HepG2 (cell line): ENCODE results near the gene PCDHGB2. TPM values are rescaled to one million over a fixed set of nuclear protein-coding genes. Genes with fewer than 3 reads are reported as not detected.
A peak's percentile ranks its signal among the peaks of the same experiment; 100 is the strongest.

Source experiments
- ASH2L ChIP-seq: fragments of 300-600, 200-600 bp; sonication (generic); IDR thresholded peaks from 2 replicates; pipeline ENCODE4 v1.7.0; 2017; ENCODE audit warnings: low read depth, mild to moderate bottlenecking, moderate library complexity, mixed read lengths, low read length; ENCODE audit not compliant: insufficient read length
- BATF2 ChIP-seq: sonication (generic); formaldehyde crosslinking; IDR thresholded peaks from 2 replicates; pipeline ENCODE4 v1.8.0; 2022; ENCODE audit warnings: mild to moderate bottlenecking, missing genetic modification reagents, moderate library complexity
- BRD4 ChIP-seq: sonication (generic); formaldehyde crosslinking; IDR thresholded peaks from 2 replicates; pipeline ENCODE4 v1.4.0; 2020; ENCODE audit warnings: missing genetic modification reagents
- CENPBD1 ChIP-seq: sonication (generic); formaldehyde crosslinking; IDR thresholded peaks from 2 replicates; pipeline ENCODE4 v1.8.0; 2022; ENCODE audit warnings: missing genetic modification reagents, low read depth, mild to moderate bottlenecking, borderline replicate concordance
- CREBL2 ChIP-seq: sonication (generic); formaldehyde crosslinking; IDR thresholded peaks from 2 replicates; pipeline ENCODE4 v1.8.1; 2023; ENCODE audit warnings: missing genetic modification reagents, mild to moderate bottlenecking, borderline replicate concordance
- ELK4 ChIP-seq: sonication (generic); formaldehyde crosslinking; IDR thresholded peaks from 2 replicates; pipeline ENCODE4 v1.9.0; 2021; ENCODE audit warnings: missing genetic modification reagents, borderline replicate concordance
- FOXP1 ChIP-seq, 2 experiments: fragments of 450-650 bp in 1 of 2; IDR thresholded peaks; 2 replicates each; pipeline ENCODE4 v1.6.1; 2017 to 2018; ENCODE audit warnings: antibody characterized with exemption in 1 of 2
- NR0B2 ChIP-seq: sonication (generic); formaldehyde crosslinking; IDR thresholded peaks from 2 replicates; pipeline ENCODE4 v1.4.0; 2020; ENCODE audit warnings: mild to moderate bottlenecking, missing genetic modification reagents
- PBX3 ChIP-seq: sonication (generic); formaldehyde crosslinking; IDR thresholded peaks from 2 replicates; pipeline ENCODE4 v1.8.1; 2023; ENCODE audit warnings: missing genetic modification reagents, inconsistent platforms, borderline replicate concordance
- SOX5 ChIP-seq: IDR thresholded peaks from 2 replicates; pipeline ENCODE4 v1.6.1; 2016; ENCODE audit warnings: borderline replicate concordance
- TSC22D2 ChIP-seq: sonication (generic); formaldehyde crosslinking; IDR thresholded peaks from 2 replicates; pipeline ENCODE4 v1.5.1; 2020; ENCODE audit warnings: missing genetic modification reagents, mild to moderate bottlenecking, borderline replicate concordance
- USF2 ChIP-seq, 2 experiments: sonication (generic) in 1 of 2; formaldehyde crosslinking in 1 of 2; IDR thresholded peaks; 2 replicates each; pipeline versions ENCODE4 v1.5.1 to v1.6.1; 2011 to 2020; ENCODE audit warnings: borderline replicate concordance in 1 of 2, low read depth in 1 of 2, low read length in 1 of 2, mild to moderate bottlenecking in 1 of 2, missing genetic modification reagents in 1 of 2, moderate library complexity in 1 of 2
- ZBTB14 ChIP-seq: sonication (generic); formaldehyde crosslinking; IDR thresholded peaks from 2 replicates; pipeline ENCODE4 v1.4.0; 2020; ENCODE audit warnings: missing genetic modification reagents
- ZNF12 ChIP-seq: sonication (generic); formaldehyde crosslinking; IDR thresholded peaks from 2 replicates; pipeline ENCODE4 v1.5.0; 2020; ENCODE audit warnings: missing genetic modification reagents
- ZNF431 ChIP-seq: sonication (generic); formaldehyde crosslinking; IDR thresholded peaks from 2 replicates; pipeline ENCODE4 v1.9.0; 2022; ENCODE audit warnings: missing genetic modification reagents, low read depth, mild to moderate bottlenecking, borderline replicate concordance
- ZNF670 ChIP-seq: sonication (generic); formaldehyde crosslinking; IDR thresholded peaks from 2 replicates; pipeline ENCODE4 v1.8.0; 2022; ENCODE audit warnings: mild to moderate bottlenecking, missing genetic modification reagents, borderline replicate concordance
- ZZZ3 ChIP-seq: sonication (generic); formaldehyde crosslinking; IDR thresholded peaks from 2 replicates; pipeline ENCODE4 v1.4.0; 2020; ENCODE audit warnings: missing genetic modification reagents, mild to moderate bottlenecking, borderline replicate concordance
- polyA plus RNA-seq, 8 experiments: library from polyadenylated mRNA; depleted of rRNA in 3 of 8; stranded (reverse) in 7 of 8; unstranded in 1 of 8; fragments of >200 nt; fragmentation: Illumina TruSeq in 4 of 8; extraction: Trizol in 4 of 8; gene quantifications; 2 replicates each; pipeline versions ENCODE4 v1.2.1 to v1.2.3, GENCODE V29; 2011 to 2016; ENCODE audit warnings: low read depth in 4 of 8, missing spikeins in 1 of 8, mixed read lengths in 1 of 8; ENCODE audit not compliant: insufficient read depth in 1 of 8
- total RNA-seq, 5 experiments: library from RNA; depleted of rRNA; stranded (reverse); fragments of >200 nt; fragmentation: Illumina TruSeq; extraction: Trizol; gene quantifications; 2 replicates each; pipeline ENCODE4 v1.2.3, GENCODE V29; 2016; ENCODE audit warnings: low read depth in 1 of 5

PCDHGB2 gene
- total and polyA plus RNA-seq, 2 of the 13 experiments (the other 11 are each of a cell fraction or from before 2014, with no cell fraction given), result 0.64 to 0.82 TPM

GRCh38 chr5:141320225-141321169, 39.3 kb upstream of the PCDHGB2 start, which contains the start of gene TAF7 (continued):
- peak; percentile 75; the same call in 1 of the 2 replicates for TF ChIP-seq ZZZ3
- no peak for TF ChIP-seq CREBL2 (CRISPR knock-in tag)
- 0 out of 2 replicates have a peak, but pooled peaks have one; percentile 48 for TF ChIP-seq ZNF670 (CRISPR knock-in tag)
- peak; percentile 88; the same call in 1 of the 2 replicates for TF ChIP-seq PBX3
- TF ChIP-seq ZNF12 (CRISPR knock-in tag), result no peak; the same call in 1 of the 2 replicates
- TF ChIP-seq NR0B2, result peak; percentile 16; the same call in 1 of the 2 replicates
- TF ChIP-seq FOXP1 (IDR thresholded peaks at IDR 0.05), result no peak
- no peak for TF ChIP-seq FOXP1 (CRISPR knock-in tag; IDR thresholded peaks at IDR 0.05)
- TF ChIP-seq ZNF431 (CRISPR knock-in tag), result 0 out of 2 replicates have a peak, but pooled peaks have one; percentile 11
- TF ChIP-seq TSC22D2, result no peak
- 0 out of 2 replicates have a peak, but pooled peaks have one; percentile 6 for TF ChIP-seq BRD4 (CRISPR knock-in tag)
- peak; percentile 91 for TF ChIP-seq ASH2L
- TF ChIP-seq USF2 (IDR thresholded peaks at IDR 0.05; ENCODE audit: low read depth, low read length), result no peak
- peak; percentile 49; the same call in 1 of the 2 replicates for TF ChIP-seq USF2 (CRISPR knock-in tag; IDR thresholded peaks at IDR 0.05; ENCODE audit: borderline replicate concordance)
- peak; percentile 87 for TF ChIP-seq BATF2 (CRISPR knock-in tag)
- TF ChIP-seq SOX5, result peak; percentile 26; the same call in 1 of the 2 replicates
- TF ChIP-seq ELK4 (CRISPR knock-in tag), result no peak
- 0 out of 2 replicates have a peak, but pooled peaks have one; percentile 44 for TF ChIP-seq CENPBD1 (CRISPR knock-in tag)
- TF ChIP-seq ZBTB14 (CRISPR knock-in tag), result no peak; the same call in 1 of the 2 replicates
